Stomach (tissue), 4 donors: ENCODE measurements around the gene SH3PXD2A.
A peak's percentile ranks its signal among the peaks of the same experiment; 100 is the strongest.

Experiments used
- CTCF ChIP-seq, 7 experiments: fragments of 450-650 bp in 4 of 7; fragments of 200-600 bp in 3 of 7; sonication (generic) in 3 of 7; IDR thresholded peaks; one replicate each; pipeline ENCODE4 v1.5.1; 2016 to 2019; ENCODE audit warnings: antibody characterized with exemption in 7 of 7, control low read depth in 2 of 7, mild to moderate bottlenecking in 1 of 7
- EP300 ChIP-seq: sonication (generic); formaldehyde crosslinking; IDR thresholded peaks from one replicate; pipeline ENCODE4 v1.6.1; 2017; ENCODE audit warnings: antibody characterized with exemption
- POLR2A ChIP-seq, 4 donors: fragments of 450-650 bp; IDR thresholded peaks; one replicate each; pipeline ENCODE4 v1.6.1; 2016; ENCODE audit warnings: antibody characterized with exemption in 4 of 4, control low read depth in 2 of 4, mild to moderate bottlenecking in 1 of 4, moderate library complexity in 1 of 4
- POLR2AphosphoS5 ChIP-seq, 3 donors: sonication (generic); formaldehyde crosslinking; IDR thresholded peaks; one replicate each; pipeline ENCODE4 v1.6.1; 2016; ENCODE audit warnings: antibody characterized with exemption in 3 of 3

- TF ChIP-seq CTCF (IDR thresholded peaks at IDR 0.05) (no peak), POLR2A (IDR thresholded peaks at IDR 0.05) (no peak), EP300 (no peak), POLR2AphosphoS5 (IDR thresholded peaks at IDR 0.05) (peak in 1 of 3 donors; percentile 18)
These were observed 39.1 kb upstream of the SH3PXD2A start for GRCh38 chr10:103894441-103894864.
